GM23338 (cell line): Measurements from ENCODE around the gene MTREX. TPM values are rescaled to one million over a fixed set of nuclear protein-coding genes. Genes with fewer than 3 reads are reported as not detected.

Source experiments
- ATAC-seq: fragments of 200-7000 bp; cut with Tn5 transposase; 3 replicates; pipeline ENCODE4 v1.9.1; 2020
- DNase-seq: peaks from one replicate; pipeline ENCODE4 v3.0.0-alpha.2; 2015; ENCODE audit warnings: low spot score
- H2AFZ ChIP-seq: fragments of 200-600 bp; sonication (generic); 2 replicates; pipeline ENCODE4 v1.8.0; 2016; ENCODE audit warnings: antibody characterized with exemption, mild to moderate bottlenecking, moderate library complexity
- H3F3A ChIP-seq: fragments of 200-600 bp; sonication (generic); replicated peaks from 2 replicates; pipeline ENCODE4 v1.8.0; 2017; ENCODE audit warnings: antibody characterized with exemption, mixed run types, low read depth
- H3K27ac ChIP-seq: fragments of 200-600 bp; sonication (generic); 2 replicates; pipeline ENCODE4 v1.6.1; 2016; ENCODE audit warnings: low read depth
- H3K27me3 ChIP-seq: fragments of 200-600 bp; sonication (generic); 2 replicates; pipeline ENCODE4 v1.8.0; 2016; ENCODE audit warnings: mild to moderate bottlenecking, mixed run types, moderate library complexity; ENCODE audit not compliant: insufficient read depth
- H3K36me3 ChIP-seq: fragments of 200-600 bp; sonication (generic); 2 replicates; pipeline ENCODE4 v1.8.0; 2016; ENCODE audit warnings: mild to moderate bottlenecking; ENCODE audit not compliant: insufficient read depth
- H3K4me1 ChIP-seq: fragments of 200-600 bp; sonication (generic); 2 replicates; pipeline ENCODE4 v1.8.0; 2016; ENCODE audit warnings: mild to moderate bottlenecking, moderate library complexity; ENCODE audit not compliant: insufficient read depth
- H3K4me2 ChIP-seq: fragments of 200-600 bp; sonication (generic); 2 replicates; pipeline ENCODE4 v1.7.1; 2017; ENCODE audit warnings: mixed run types
- H3K4me3 ChIP-seq: fragments of 200-600 bp; sonication (generic); 2 replicates; pipeline ENCODE4 v1.6.1; 2016; ENCODE audit warnings: mixed run types
- H3K79me2 ChIP-seq: fragments of 200-600 bp; sonication (generic); replicated peaks from 2 replicates; pipeline ENCODE4 v1.8.0; 2017; ENCODE audit warnings: mild to moderate bottlenecking; ENCODE audit not compliant: insufficient read depth
- H3K9me2 ChIP-seq: fragments of 200-600 bp; sonication (generic); 2 replicates; pipeline ENCODE4 v1.8.0; 2017; ENCODE audit not compliant: insufficient read depth
- H4K20me1 ChIP-seq: fragments of 200-600 bp; sonication (generic); replicated peaks from 2 replicates; pipeline ENCODE4 v1.8.0; 2017; ENCODE audit warnings: mild to moderate bottlenecking; ENCODE audit not compliant: insufficient read depth
- H3K27ac Mint-ChIP-seq: 2 replicates; pipeline ENCODE4 v1.8.0; 2020; ENCODE audit warnings: inconsistent platforms, mild to moderate bottlenecking, moderate library complexity, mixed read lengths
- H3K27me3 Mint-ChIP-seq: 3 replicates; pipeline ENCODE4 v1.8.0; 2022; ENCODE audit warnings: low read depth, mild to moderate bottlenecking, moderate library complexity, mixed read lengths, inconsistent platforms; ENCODE audit not compliant: insufficient read depth, poor library complexity
- H3K36me3 Mint-ChIP-seq: 3 replicates; pipeline ENCODE4 v1.8.0; 2021; ENCODE audit warnings: low read depth, mild to moderate bottlenecking, inconsistent platforms, moderate library complexity, mixed read lengths
- H3K4me1 Mint-ChIP-seq: 3 replicates; pipeline ENCODE4 v1.8.0; 2020; ENCODE audit warnings: mild to moderate bottlenecking, inconsistent platforms, mixed read lengths
- H3K4me3 Mint-ChIP-seq: 3 replicates; pipeline ENCODE4 v1.8.0; 2021; ENCODE audit warnings: moderate library complexity, mild to moderate bottlenecking, inconsistent platforms, mixed read lengths
- H3K9me3 Mint-ChIP-seq: 3 replicates; pipeline ENCODE4 v1.8.0; 2020; ENCODE audit warnings: moderate library complexity, mild to moderate bottlenecking, inconsistent platforms, mixed read lengths
- CREB1 ChIP-seq: fragments of 250-450 bp; sonication (Bioruptor Pico); IDR thresholded peaks from 2 replicates; pipeline ENCODE4 v1.5.0; 2020; ENCODE audit warnings: low read depth, mild to moderate bottlenecking, moderate library complexity
- CTCF ChIP-seq, 2 experiments: fragments of 200-600 bp in 1 of 2; sonication (generic) in 1 of 2; conservative IDR thresholded peaks; 2 replicates each; pipeline versions ENCODE4 v1.5.1 to v1.6.1; 2016 to 2017; ENCODE audit warnings: antibody characterized with exemption in 2 of 2, low read depth in 2 of 2, mild to moderate bottlenecking in 2 of 2, moderate library complexity in 1 of 2
- EZH2 ChIP-seq: fragments of 200-600 bp; sonication (generic); IDR thresholded peaks from one replicate; pipeline ENCODE4 v1.8.0; 2017; ENCODE audit warnings: antibody characterized with exemption, mild to moderate bottlenecking, low read depth; ENCODE audit not compliant: unreplicated experiment
- EZH2phosphoT487 ChIP-seq: fragments of 200-600 bp; sonication (generic); IDR thresholded peaks from one replicate; pipeline ENCODE4 v1.8.1; 2018; ENCODE audit warnings: antibody characterized with exemption; ENCODE audit not compliant: unreplicated experiment
- JUNB ChIP-seq: IDR thresholded peaks from one replicate; pipeline ENCODE4 v1.6.1; 2016; ENCODE audit warnings: antibody characterized with exemption; ENCODE audit not compliant: unreplicated experiment
- NANOG ChIP-seq: IDR thresholded peaks from 2 replicates; pipeline ENCODE4 v1.6.1; 2016; ENCODE audit warnings: antibody characterized with exemption, borderline replicate concordance
- POLR2AphosphoS5 ChIP-seq: IDR thresholded peaks from 2 replicates; pipeline ENCODE4 v1.6.1; 2016; ENCODE audit warnings: antibody characterized with exemption, low read depth
- STAT1 ChIP-seq: IDR thresholded peaks from one replicate; pipeline ENCODE4 v1.6.1; 2016; ENCODE audit warnings: antibody characterized with exemption; ENCODE audit not compliant: unreplicated experiment
- ZNF331 ChIP-seq: fragments of 250-450 bp; sonication (Bioruptor Pico); IDR thresholded peaks from 2 replicates; pipeline ENCODE4 v1.5.0; 2020; ENCODE audit warnings: low read depth, mild to moderate bottlenecking, moderate library complexity
- polyA plus RNA-seq: library from polyadenylated mRNA; unstranded; fragments of >200 nt; fragmentation: Nextera tagmentation; extraction: Ambion mirVana; gene quantifications from 2 replicates; pipeline ENCODE4 v1.2.1, GENCODE V29; 2016
- total RNA-seq: library from RNA; depleted of rRNA; stranded (reverse); fragments of >200 nt; shearing (Covaris generic); gene quantifications from 2 replicates; pipeline ENCODE4 v1.2.3, GENCODE V29; 2014
- TF ChIP-seq, protein P1 (sequence below): IDR thresholded peaks from one replicate; pipeline ENCODE4 v1.6.1; 2018; ENCODE audit warnings: antibody characterized with exemption; ENCODE audit not compliant: unreplicated experiment
- TF ChIP-seq, protein P2 (sequence below): fragments of 250-450 bp; sonication (Bioruptor Pico); IDR thresholded peaks from 2 replicates; pipeline ENCODE4 v1.5.0; 2020; ENCODE audit warnings: mild to moderate bottlenecking, moderate library complexity
- TF ChIP-seq, protein P3 (sequence below): IDR thresholded peaks from 2 replicates; pipeline ENCODE4 v1.6.1; 2016; ENCODE audit warnings: antibody characterized with exemption

The MTREX gene
- total and polyA plus RNA-seq, 2 experiments from 2014 or later, result 47.5 to 94.9 TPM

DNA sequence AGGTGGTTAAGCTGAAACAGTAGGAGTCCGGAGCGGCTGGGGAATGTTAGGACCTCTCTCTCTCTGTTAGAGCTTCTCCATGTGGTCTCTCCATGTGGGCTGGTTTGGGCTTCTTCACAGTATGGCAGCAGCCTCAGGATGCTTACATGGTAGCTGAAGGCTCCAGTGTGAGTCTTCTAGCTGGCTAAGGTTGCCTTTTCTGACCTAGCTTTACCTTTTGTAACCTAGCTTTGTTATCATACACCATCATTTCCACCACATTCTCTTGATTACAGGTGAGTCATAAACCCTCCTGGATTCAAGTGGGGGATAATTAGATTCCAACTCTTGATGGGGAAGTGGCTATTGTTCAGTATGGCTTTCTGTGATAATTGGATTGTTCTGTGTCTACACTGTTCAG, 98.5 kb downstream of the MTREX start:
- H3K9me3 Mint-ChIP-seq, result no peaks in the 10 kb centered on the region
- no peaks in the 10 kb centered on the region for H3F3A ChIP-seq
- DNase-seq (peak; percentile 11), ATAC-seq (peak; percentile 48)
- peaks cover 41% of the 10 kb centered on the region for H3K36me3 Mint-ChIP-seq
- no peaks in the 10 kb centered on the region for H4K20me1 ChIP-seq
- peaks cover 11% of the 10 kb centered on the region for H3K36me3 ChIP-seq
- no peaks in the 10 kb centered on the region for H3K9me2 ChIP-seq
- TF ChIP-seq POLR2AphosphoS5 (no peak), CTCF (conservative IDR thresholded peaks at IDR 0.05; ENCODE audit: low read depth in 2 of 2) (no peak), CREB1 (CRISPR knock-in tag) (no peak), EZH2 (no peak), JUNB (no peak), ZNF331 (CRISPR knock-in tag) (no peak), EZH2phosphoT487 (no peak), STAT1 (no peak), NANOG (no peak)
- TF ChIP-seq, protein P1, sequence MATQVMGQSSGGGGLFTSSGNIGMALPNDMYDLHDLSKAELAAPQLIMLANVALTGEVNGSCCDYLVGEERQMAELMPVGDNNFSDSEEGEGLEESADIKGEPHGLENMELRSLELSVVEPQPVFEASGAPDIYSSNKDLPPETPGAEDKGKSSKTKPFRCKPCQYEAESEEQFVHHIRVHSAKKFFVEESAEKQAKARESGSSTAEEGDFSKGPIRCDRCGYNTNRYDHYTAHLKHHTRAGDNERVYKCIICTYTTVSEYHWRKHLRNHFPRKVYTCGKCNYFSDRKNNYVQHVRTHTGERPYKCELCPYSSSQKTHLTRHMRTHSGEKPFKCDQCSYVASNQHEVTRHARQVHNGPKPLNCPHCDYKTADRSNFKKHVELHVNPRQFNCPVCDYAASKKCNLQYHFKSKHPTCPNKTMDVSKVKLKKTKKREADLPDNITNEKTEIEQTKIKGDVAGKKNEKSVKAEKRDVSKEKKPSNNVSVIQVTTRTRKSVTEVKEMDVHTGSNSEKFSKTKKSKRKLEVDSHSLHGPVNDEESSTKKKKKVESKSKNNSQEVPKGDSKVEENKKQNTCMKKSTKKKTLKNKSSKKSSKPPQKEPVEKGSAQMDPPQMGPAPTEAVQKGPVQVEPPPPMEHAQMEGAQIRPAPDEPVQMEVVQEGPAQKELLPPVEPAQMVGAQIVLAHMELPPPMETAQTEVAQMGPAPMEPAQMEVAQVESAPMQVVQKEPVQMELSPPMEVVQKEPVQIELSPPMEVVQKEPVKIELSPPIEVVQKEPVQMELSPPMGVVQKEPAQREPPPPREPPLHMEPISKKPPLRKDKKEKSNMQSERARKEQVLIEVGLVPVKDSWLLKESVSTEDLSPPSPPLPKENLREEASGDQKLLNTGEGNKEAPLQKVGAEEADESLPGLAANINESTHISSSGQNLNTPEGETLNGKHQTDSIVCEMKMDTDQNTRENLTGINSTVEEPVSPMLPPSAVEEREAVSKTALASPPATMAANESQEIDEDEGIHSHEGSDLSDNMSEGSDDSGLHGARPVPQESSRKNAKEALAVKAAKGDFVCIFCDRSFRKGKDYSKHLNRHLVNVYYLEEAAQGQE, result no peak
- TF ChIP-seq, protein P2, sequence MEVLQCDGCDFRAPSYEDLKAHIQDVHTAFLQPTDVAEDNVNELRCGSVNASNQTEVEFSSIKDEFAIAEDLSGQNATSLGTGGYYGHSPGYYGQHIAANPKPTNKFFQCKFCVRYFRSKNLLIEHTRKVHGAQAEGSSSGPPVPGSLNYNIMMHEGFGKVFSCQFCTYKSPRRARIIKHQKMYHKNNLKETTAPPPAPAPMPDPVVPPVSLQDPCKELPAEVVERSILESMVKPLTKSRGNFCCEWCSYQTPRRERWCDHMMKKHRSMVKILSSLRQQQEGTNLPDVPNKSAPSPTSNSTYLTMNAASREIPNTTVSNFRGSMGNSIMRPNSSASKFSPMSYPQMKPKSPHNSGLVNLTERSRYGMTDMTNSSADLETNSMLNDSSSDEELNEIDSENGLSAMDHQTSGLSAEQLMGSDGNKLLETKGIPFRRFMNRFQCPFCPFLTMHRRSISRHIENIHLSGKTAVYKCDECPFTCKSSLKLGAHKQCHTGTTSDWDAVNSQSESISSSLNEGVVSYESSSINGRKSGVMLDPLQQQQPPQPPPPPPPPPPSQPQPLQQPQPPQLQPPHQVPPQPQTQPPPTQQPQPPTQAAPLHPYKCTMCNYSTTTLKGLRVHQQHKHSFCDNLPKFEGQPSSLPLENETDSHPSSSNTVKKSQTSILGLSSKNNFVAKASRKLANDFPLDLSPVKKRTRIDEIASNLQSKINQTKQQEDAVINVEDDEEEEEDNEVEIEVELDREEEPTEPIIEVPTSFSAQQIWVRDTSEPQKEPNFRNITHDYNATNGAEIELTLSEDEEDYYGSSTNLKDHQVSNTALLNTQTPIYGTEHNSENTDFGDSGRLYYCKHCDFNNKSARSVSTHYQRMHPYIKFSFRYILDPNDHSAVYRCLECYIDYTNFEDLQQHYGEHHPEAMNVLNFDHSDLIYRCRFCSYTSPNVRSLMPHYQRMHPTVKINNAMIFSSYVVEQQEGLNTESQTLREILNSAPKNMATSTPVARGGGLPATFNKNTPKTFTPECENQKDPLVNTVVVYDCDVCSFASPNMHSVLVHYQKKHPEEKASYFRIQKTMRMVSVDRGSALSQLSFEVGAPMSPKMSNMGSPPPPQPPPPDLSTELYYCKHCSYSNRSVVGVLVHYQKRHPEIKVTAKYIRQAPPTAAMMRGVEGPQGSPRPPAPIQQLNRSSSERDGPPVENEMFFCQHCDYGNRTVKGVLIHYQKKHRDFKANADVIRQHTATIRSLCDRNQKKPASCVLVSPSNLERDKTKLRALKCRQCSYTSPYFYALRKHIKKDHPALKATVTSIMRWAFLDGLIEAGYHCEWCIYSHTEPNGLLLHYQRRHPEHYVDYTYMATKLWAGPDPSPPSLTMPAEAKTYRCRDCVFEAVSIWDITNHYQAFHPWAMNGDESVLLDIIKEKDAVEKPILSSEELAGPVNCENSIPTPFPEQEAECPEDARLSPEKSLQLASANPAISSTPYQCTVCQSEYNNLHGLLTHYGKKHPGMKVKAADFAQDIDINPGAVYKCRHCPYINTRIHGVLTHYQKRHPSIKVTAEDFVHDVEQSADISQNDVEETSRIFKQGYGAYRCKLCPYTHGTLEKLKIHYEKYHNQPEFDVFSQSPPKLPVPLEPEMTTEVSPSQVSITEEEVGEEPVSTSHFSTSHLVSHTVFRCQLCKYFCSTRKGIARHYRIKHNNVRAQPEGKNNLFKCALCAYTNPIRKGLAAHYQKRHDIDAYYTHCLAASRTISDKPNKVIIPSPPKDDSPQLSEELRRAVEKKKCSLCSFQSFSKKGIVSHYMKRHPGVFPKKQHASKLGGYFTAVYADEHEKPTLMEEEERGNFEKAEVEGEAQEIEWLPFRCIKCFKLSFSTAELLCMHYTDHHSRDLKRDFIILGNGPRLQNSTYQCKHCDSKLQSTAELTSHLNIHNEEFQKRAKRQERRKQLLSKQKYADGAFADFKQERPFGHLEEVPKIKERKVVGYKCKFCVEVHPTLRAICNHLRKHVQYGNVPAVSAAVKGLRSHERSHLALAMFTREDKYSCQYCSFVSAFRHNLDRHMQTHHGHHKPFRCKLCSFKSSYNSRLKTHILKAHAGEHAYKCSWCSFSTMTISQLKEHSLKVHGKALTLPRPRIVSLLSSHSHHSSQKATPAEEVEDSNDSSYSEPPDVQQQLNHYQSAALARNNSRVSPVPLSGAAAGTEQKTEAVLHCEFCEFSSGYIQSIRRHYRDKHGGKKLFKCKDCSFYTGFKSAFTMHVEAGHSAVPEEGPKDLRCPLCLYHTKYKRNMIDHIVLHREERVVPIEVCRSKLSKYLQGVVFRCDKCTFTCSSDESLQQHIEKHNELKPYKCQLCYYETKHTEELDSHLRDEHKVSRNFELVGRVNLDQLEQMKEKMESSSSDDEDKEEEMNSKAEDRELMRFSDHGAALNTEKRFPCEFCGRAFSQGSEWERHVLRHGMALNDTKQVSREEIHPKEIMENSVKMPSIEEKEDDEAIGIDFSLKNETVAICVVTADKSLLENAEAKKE, result no peak
- TF ChIP-seq, protein P3, sequence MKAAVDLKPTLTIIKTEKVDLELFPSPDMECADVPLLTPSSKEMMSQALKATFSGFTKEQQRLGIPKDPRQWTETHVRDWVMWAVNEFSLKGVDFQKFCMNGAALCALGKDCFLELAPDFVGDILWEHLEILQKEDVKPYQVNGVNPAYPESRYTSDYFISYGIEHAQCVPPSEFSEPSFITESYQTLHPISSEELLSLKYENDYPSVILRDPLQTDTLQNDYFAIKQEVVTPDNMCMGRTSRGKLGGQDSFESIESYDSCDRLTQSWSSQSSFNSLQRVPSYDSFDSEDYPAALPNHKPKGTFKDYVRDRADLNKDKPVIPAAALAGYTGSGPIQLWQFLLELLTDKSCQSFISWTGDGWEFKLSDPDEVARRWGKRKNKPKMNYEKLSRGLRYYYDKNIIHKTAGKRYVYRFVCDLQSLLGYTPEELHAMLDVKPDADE, result no peak
- H3K27ac Mint-ChIP-seq, result no peak overlapping the region
- no peaks in the 10 kb centered on the region for H3K27me3 ChIP-seq
- H3K79me2 ChIP-seq, result no peaks in the 10 kb centered on the region
- no peaks in the 10 kb centered on the region for H3K4me1 Mint-ChIP-seq
- H3K27ac ChIP-seq, result no peak overlapping the region
- H2AFZ ChIP-seq, result no peak overlapping the region
- no peak overlapping the region for H3K4me3 ChIP-seq
- H3K4me3 Mint-ChIP-seq, result no peak overlapping the region
- H3K4me2 ChIP-seq, result no peak overlapping the region
- no peaks in the 10 kb centered on the region for H3K27me3 Mint-ChIP-seq
- no peaks in the 10 kb centered on the region for H3K4me1 ChIP-seq
